ENCODE results near the gene FCER1G.

DNA sequence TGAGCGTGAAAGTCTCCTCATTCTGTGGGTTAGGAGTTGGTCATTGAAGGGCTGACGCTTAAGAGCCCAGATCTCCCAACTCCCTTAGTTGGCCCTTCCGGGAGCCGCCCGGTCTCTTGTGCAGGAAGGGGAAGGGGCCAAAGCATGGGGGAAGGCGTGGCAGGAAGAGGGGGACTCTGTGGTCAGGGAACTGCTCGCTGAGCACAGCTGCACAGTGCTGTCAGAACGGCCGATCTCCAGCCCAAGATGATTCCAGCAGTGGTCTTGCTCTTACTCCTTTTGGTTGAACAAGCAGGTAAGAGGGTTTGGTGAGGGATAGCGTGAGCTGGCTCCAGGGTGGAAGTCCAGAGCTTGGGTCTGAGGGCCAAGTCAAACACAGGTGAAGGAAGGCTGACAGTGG, at the start of gene FCER1G:
- TF ChIP-seq, protein P1, sequence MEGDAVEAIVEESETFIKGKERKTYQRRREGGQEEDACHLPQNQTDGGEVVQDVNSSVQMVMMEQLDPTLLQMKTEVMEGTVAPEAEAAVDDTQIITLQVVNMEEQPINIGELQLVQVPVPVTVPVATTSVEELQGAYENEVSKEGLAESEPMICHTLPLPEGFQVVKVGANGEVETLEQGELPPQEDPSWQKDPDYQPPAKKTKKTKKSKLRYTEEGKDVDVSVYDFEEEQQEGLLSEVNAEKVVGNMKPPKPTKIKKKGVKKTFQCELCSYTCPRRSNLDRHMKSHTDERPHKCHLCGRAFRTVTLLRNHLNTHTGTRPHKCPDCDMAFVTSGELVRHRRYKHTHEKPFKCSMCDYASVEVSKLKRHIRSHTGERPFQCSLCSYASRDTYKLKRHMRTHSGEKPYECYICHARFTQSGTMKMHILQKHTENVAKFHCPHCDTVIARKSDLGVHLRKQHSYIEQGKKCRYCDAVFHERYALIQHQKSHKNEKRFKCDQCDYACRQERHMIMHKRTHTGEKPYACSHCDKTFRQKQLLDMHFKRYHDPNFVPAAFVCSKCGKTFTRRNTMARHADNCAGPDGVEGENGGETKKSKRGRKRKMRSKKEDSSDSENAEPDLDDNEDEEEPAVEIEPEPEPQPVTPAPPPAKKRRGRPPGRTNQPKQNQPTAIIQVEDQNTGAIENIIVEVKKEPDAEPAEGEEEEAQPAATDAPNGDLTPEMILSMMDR (conservative IDR thresholded peaks at IDR 0.05; ENCODE audit: low read depth, low read length), result no peak
- TF ChIP-seq EZH2 (IDR thresholded peaks at IDR 0.05; ENCODE audit: low read length, unreplicated experiment), result no peak
